ENCODE results near the gene MYH6.

Gene MYH6

DNA sequence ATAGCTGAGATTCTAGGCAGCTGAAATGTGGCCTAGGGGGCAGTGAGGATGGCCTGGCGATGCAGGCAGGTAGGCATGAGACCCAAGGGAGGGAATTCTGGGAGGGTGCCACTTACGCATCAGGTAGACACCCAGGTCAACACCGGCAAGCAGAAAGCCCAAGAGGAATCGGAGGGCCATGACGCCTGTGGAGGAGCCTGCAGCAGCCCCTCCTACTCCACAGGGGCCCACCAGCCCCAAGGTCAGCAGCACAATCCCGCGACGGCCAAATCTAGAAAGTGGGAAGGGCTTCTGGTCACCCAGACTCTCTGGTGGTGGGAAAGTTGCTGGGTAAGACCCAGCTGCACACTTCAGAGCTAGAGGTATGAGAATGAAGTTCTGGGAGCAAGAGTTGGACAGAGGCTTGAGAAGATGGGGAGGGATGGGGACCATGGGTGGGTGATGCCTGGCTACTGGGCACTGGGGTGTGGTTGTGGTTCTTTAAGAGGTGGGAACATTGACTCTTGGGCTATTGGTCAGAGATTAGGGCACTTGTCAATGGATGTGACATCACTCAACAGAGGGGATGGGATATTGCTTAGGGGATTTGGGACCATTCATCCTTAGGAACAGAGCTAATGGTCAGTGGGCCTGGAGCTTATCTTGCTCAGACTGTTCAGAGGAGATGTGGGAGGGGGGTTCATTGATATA is 58.8 kb downstream of the MYH6 start:
- H3K4me3 ChIP-seq (ENCODE audit: low read length): no peak overlapping the region
- TF ChIP-seq, protein P1, sequence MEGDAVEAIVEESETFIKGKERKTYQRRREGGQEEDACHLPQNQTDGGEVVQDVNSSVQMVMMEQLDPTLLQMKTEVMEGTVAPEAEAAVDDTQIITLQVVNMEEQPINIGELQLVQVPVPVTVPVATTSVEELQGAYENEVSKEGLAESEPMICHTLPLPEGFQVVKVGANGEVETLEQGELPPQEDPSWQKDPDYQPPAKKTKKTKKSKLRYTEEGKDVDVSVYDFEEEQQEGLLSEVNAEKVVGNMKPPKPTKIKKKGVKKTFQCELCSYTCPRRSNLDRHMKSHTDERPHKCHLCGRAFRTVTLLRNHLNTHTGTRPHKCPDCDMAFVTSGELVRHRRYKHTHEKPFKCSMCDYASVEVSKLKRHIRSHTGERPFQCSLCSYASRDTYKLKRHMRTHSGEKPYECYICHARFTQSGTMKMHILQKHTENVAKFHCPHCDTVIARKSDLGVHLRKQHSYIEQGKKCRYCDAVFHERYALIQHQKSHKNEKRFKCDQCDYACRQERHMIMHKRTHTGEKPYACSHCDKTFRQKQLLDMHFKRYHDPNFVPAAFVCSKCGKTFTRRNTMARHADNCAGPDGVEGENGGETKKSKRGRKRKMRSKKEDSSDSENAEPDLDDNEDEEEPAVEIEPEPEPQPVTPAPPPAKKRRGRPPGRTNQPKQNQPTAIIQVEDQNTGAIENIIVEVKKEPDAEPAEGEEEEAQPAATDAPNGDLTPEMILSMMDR (conservative IDR thresholded peaks at IDR 0.05; ENCODE audit: low read depth, low read length): no peak

DNA sequence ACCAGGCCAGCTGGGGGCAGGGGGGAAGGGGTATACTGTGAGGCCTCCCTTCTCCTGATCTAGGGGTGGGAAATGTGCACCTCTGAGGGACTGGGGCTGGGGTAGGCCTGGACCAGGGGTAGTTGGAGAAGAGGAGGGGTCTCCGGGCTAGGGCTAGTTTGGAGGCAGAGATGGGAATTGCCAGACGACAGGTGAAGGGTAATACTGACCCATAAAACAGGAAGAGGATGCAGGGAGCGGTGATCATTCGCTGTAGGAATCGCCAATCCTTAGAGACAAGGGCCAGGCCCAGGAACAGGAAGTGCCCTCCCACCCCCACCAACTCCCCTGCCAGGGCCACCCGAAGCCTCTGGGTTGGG is 59.8 kb downstream of the MYH6 start:
- no peak for DNase-seq (ENCODE audit: low read depth)
- TF ChIP-seq, protein P1 (conservative IDR thresholded peaks at IDR 0.05; ENCODE audit: low read depth, low read length): no peak
- no peak overlapping the region for H3K4me3 ChIP-seq (ENCODE audit: low read length)

More for the DNA sequence above, 58.8 kb downstream of the MYH6 start:
- DNase-seq (ENCODE audit: low read depth): no peak

DNA sequence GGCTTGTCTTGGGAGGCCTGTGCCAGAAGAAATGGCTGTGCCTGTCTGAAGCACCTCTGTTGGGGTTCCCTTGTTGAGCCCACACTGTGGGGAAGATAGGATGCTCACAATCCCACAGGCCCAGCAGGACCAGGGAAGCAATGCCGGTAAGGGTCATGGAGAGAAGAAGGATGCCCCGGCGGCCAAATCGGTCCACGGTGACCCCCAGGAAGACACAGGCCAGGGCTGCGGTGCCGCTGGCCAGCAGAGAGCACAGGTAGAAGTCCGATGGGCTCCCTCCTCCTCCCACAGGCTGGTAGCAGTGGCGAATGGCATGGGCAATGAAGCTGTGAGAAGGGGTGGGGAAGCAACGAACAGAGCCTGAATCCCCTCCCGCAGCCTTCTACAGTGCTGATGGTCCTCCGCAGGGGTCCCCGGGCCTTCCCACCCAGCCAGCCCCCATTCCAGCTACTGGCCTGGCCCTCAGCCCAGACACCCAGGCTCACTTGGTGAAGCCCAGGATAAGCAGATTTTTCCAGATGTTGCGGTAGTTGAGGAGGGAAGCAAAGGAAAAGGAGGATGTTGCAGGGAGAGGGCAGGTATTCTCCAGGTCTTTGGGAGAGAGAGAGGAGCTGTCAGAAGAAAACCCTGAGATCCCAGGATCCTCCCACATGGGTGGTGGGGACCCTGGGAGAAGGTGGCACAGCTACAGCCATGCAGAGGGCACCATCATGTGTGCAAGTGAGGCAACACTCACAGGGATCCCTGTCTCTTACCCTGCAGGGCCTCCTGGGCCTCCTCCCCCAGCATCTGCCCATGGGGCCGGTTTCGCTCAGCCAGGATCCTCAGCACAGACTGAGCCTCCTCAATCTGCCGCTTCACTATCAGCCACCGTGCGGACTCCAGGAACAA is 60.4 kb downstream of the MYH6 start:
- TF ChIP-seq, protein P1 (conservative IDR thresholded peaks at IDR 0.05; ENCODE audit: low read depth, low read length): no peak
- H3K4me3 ChIP-seq (ENCODE audit: low read length): no peak overlapping the region
- no peak for DNase-seq (ENCODE audit: low read depth)

DNA sequence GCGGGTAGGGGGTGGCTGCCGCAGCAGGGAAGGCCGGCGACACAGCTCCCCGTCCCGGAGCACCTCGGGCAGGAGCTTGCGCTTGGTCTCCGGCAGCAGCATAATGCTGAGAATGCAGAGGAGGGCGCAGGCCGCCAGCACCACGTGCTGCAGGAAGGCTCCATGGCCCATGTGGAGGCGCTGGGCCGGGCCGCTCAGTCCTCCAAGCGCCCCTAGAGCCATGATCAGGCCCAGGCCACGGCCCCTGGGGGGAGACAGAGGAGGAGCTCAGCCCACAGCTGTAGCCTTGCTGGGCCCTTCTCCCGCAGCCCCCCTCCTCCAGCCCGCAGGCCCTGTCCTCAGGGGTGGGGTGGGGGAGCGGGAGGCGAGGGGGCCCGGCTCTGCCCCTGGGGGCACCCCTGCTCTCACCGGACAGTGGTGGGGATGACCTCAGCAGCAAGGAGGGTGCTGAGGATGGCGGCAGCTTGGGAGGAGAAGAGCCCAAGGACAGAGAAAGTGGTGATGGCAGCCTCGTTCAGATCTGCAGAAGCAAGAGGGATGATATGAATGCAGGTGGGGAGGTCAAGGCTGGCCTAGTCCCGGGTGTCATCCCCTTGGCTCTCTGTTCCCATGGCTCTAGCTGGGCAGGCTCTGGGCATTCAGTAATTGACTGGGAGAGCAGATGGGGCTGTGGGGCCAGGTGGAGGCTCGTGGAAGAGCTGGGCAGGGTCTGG is 61.2 kb downstream of the MYH6 start:
- no peak for DNase-seq (ENCODE audit: low read depth)
- no peak overlapping the region for H3K4me3 ChIP-seq (ENCODE audit: low read length)
- TF ChIP-seq, protein P1 (conservative IDR thresholded peaks at IDR 0.05; ENCODE audit: low read depth, low read length): no peak

DNA sequence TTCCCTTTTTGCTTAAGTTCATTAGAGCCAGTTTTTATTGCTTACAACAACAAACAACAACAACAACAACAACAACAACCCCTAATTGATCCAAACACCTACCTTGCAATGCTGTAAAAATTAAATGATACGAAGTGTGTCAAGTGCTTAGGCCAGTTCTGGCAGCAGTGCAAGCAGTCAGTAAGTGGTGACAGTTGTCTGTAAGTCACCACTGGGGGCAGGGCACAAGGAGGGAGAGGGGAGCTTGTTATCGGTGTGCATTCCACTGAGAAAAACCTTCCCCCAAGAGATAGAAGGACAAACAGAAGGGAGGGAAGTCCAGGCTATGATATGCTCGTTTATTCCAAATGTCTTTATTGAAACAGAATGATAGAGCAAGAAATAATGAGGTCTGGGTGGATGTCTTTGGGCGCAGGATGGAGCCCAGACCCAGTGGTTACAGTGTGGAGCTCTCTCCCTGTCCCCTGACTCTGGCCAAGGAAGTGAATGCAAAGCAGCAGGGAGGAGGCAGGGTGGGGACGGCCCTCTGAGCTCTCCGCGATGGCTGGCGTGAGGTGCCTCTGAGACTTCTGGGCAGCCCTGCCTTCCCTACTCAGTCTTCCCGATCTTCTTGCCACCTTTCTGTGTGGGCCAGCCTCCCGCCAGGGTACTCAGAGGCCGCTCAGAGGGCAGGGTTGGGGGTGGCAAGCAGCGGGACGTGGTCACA is 61.9 kb downstream of the MYH6 start:
- DNase-seq (ENCODE audit: low read depth): no peak
- no peak overlapping the region for H3K4me3 ChIP-seq (ENCODE audit: low read length)
- TF ChIP-seq, protein P1 (conservative IDR thresholded peaks at IDR 0.05; ENCODE audit: low read depth, low read length): no peak

DNA sequence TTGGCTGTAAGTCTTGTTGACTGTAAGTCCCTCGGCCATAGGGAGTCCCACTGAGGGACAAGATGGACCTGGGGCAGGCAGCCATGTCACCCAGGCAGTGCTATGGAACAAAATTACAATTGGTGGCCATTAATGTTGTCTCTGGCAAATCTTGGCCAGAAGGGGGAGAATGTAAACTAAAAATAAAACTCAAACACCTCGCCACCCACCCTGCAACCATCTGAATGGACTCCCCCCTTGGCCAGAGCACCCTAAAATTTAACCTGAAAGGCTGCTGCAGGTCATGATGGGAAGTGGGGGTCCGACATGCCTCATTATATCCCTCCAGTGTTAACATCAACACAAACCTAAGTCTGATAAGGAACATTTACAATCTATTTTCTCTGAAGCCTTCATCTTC is 63.6 kb downstream of the MYH6 start:
- TF ChIP-seq, protein P1 (conservative IDR thresholded peaks at IDR 0.05; ENCODE audit: low read depth, low read length): no peak
- no peak overlapping the region for H3K4me3 ChIP-seq (ENCODE audit: low read length)
- DNase-seq (ENCODE audit: low read depth): no peak

All from retinal pigment epithelial cell (primary cell).